ENCODE measurements around the gene BBS9. TPM values are rescaled to one million over a fixed set of nuclear protein-coding genes. Genes with fewer than 3 reads are reported as not detected.

The BBS9 gene
- total RNA-seq, 4 donors from 2014 or later: 11.2 to 34.5 (median 20.4) TPM

DNA sequence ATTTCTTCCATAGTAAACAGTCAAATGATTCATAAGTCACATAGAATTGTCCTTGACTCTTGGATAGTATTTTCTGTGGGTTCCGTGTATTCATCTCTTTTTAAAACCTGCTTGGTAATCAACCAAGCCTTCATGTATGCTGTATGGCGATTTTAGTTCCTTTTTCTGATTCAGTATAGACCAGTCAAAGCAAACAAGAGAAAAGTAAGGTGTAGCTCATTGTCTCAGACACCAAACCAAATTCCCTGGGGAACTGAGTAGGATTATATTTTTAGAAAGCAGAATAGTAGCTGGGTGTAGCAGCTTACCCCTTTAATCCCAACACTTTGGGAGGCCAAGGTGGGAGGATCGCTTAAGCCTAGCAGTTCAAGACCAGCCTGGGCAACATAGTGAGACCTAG, 240.5 kb downstream of the BBS9 start:
- Histone ChIP-seq H3K27ac (no peak overlapping the region), H3K27me3 (no peaks in the 10 kb centered on the region), H3K36me3 (peaks cover 0 to 55% of the 10 kb centered on the region in 2 donors), H3K4me1 (no peaks in the 10 kb centered on the region), H3K4me3 (no peak overlapping the region), H3K9me3 (peaks cover 0 to 5% (median 0%) of the 10 kb centered on the region in 3 donors)
- ATAC-seq: no peak
- TF ChIP-seq, protein P1, sequence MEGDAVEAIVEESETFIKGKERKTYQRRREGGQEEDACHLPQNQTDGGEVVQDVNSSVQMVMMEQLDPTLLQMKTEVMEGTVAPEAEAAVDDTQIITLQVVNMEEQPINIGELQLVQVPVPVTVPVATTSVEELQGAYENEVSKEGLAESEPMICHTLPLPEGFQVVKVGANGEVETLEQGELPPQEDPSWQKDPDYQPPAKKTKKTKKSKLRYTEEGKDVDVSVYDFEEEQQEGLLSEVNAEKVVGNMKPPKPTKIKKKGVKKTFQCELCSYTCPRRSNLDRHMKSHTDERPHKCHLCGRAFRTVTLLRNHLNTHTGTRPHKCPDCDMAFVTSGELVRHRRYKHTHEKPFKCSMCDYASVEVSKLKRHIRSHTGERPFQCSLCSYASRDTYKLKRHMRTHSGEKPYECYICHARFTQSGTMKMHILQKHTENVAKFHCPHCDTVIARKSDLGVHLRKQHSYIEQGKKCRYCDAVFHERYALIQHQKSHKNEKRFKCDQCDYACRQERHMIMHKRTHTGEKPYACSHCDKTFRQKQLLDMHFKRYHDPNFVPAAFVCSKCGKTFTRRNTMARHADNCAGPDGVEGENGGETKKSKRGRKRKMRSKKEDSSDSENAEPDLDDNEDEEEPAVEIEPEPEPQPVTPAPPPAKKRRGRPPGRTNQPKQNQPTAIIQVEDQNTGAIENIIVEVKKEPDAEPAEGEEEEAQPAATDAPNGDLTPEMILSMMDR (IDR thresholded peaks at IDR 0.05): no peak
- TF ChIP-seq POLR2A (IDR thresholded peaks at IDR 0.05): no peak
- no peak for TF ChIP-seq EP300 (IDR thresholded peaks at IDR 0.05)
- TF ChIP-seq POLR2AphosphoS5 (IDR thresholded peaks at IDR 0.05): no peak
- WGBS, 2 donors (ENCODE audit: low coverage in 1 of 2): 95 to 100% methylated on average over 3 of the region's 3 CpGs

DNA sequence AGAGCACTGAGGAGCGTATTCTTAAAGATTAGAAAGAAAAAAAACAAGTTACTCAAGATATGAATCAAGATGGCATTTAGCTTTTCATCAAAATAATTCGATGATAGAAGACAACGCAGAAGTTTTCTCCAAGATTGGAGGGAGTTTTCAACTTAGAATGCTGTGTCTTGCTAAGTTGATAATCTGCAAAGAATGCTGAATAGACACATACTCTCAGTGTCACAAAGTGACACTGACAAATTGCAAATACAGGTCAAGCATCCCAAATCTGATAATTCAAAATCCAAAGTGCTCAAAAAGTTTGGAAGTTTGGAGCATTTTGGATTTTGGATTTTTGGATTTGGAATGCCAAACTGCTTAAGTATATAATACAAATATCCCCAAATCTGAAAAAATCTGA, 243.8 kb downstream of the BBS9 start:
- Histone ChIP-seq H3K4me3 (no peak overlapping the region), H3K4me1 (no peaks in the 10 kb centered on the region), H3K9me3 (no peaks in the 10 kb centered on the region), H3K36me3 (peaks cover 0 to 33% of the 10 kb centered on the region in 2 donors), H3K27me3 (no peaks in the 10 kb centered on the region), H3K27ac (no peak overlapping the region)
- ATAC-seq: no peak
- 91 to 97% methylated on average over 2 to 3 of the region's 3 CpGs for WGBS, 2 donors (ENCODE audit: low coverage in 1 of 2)
- TF ChIP-seq POLR2AphosphoS5 (IDR thresholded peaks at IDR 0.05) (no peak), POLR2A (IDR thresholded peaks at IDR 0.05) (no peak), EP300 (IDR thresholded peaks at IDR 0.05) (no peak)
- TF ChIP-seq, protein P1 (IDR thresholded peaks at IDR 0.05): no peak

DNA sequence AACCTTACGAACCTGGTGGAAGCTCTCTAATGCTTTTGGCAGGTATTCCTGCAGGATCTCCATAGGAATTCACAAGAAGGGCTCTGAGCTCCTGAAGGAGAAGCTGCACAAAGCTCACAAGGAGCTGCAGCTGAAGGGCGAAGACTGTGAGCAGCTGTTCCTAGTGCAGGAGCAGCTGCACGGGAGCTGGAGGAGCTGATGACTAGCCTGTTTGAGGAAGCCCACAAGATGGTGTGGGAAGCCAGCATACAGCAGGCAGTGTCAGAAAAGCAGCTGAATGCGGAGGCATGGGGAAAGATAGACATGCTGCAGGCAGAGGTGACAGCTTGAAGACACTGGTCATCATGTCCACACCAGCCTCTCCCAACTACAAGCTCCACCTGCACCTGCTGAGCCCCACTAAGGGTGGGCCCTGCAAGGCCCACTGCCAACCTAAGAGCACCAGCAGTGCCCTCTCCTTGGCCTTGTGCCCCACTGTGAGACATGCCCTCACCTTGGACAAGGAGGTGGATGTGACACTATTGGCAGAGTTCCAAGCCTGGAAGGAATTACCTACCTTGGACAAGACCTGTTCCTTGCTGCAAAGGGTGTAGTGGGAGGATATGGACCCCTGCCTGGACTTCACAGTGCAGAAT, 250.6 kb downstream of the BBS9 start:
- no peak for TF ChIP-seq POLR2A (IDR thresholded peaks at IDR 0.05)
- TF ChIP-seq, protein P1 (IDR thresholded peaks at IDR 0.05): no peak
- no peak for TF ChIP-seq EP300 (IDR thresholded peaks at IDR 0.05)
- no peak for TF ChIP-seq POLR2AphosphoS5 (IDR thresholded peaks at IDR 0.05)
- no peaks in the 10 kb centered on the region for H3K27me3 ChIP-seq
- peaks cover 0 to 29% of the 10 kb centered on the region in 2 donors for H3K36me3 ChIP-seq
- 94 to 100% methylated on average over 1 to 4 of the region's 4 CpGs for WGBS, 2 donors (ENCODE audit: low coverage in 1 of 2)
- no peak overlapping the region for H3K27ac ChIP-seq
- no peaks in the 10 kb centered on the region for H3K4me1 ChIP-seq
- ATAC-seq: no peak
- no peak overlapping the region for H3K4me3 ChIP-seq
- H3K9me3 ChIP-seq: no peaks in the 10 kb centered on the region

DNA sequence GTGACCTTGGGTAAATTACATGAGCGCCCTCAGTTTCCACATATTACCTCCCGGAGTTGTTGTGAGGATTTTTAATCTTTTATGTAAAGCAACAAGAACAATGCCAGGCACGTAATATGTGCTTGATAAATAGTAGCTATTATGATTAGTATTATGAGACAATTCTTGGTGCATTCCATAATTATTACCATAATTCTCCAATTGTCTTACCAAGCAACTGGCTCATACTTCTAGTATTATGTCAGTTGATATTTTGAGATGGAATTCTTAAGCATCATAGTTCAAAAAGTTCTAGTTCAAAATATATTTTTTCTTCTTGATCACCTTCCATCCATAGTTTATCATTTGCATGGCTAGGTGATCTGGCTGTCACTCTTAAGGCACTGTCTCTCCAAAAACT, 259.0 kb downstream of the BBS9 start:
- Histone ChIP-seq H3K4me1 (no peaks in the 10 kb centered on the region), H3K4me3 (no peak overlapping the region), H3K9me3 (no peaks in the 10 kb centered on the region), H3K27ac (no peak overlapping the region), H3K27me3 (no peaks in the 10 kb centered on the region), H3K36me3 (peaks cover 0 to 33% of the 10 kb centered on the region in 2 donors)
- WGBS, 2 donors (ENCODE audit: low coverage in 1 of 2): 52 to 77% methylated on average over 2 to 3 of the region's 3 CpGs
- no peak for ATAC-seq
- TF ChIP-seq POLR2AphosphoS5 (IDR thresholded peaks at IDR 0.05) (no peak), POLR2A (IDR thresholded peaks at IDR 0.05) (no peak), EP300 (IDR thresholded peaks at IDR 0.05) (no peak)
- TF ChIP-seq, protein P1 (IDR thresholded peaks at IDR 0.05): no peak

DNA sequence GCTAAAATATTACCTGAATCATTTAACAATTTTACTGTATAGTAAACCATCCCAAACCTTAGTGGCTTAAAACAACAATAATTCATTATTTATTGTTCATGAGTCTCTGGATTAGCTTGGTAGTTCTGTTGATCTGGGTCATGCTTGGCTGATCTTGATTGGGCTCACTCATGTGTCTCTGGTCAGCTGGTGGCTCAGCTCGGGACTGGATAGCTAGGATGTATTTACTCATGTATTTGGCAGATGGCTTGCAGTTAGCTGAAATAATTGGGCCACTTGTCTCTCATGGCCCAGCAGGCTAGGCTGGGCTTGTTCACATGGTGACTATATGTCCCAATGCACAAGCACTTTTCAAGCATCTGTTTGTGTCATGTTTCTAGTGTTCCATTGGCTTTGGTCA, 262.8 kb downstream of the BBS9 start:
- TF ChIP-seq, protein P1 (IDR thresholded peaks at IDR 0.05): no peak
- TF ChIP-seq POLR2AphosphoS5 (IDR thresholded peaks at IDR 0.05): no peak
- TF ChIP-seq POLR2A (IDR thresholded peaks at IDR 0.05): no peak
- no peak for TF ChIP-seq EP300 (IDR thresholded peaks at IDR 0.05)
- ATAC-seq: no peak
- no peaks in the 10 kb centered on the region for H3K9me3 ChIP-seq
- no peak overlapping the region for H3K27ac ChIP-seq
- H3K27me3 ChIP-seq: no peaks in the 10 kb centered on the region
- 63 to 80% methylated on average over 1 of the region's 1 CpG for WGBS, 2 donors (ENCODE audit: low coverage in 1 of 2)
- H3K4me1 ChIP-seq: no peaks in the 10 kb centered on the region
- peaks cover 0 to 32% of the 10 kb centered on the region in 2 donors for H3K36me3 ChIP-seq
- no peak overlapping the region for H3K4me3 ChIP-seq

Data from gastroesophageal sphincter (tissue), 4 donors.